ENCODE data around the gene PHAF1.
A peak's percentile ranks its signal among the peaks of the same experiment; 100 is the strongest.

The PHAF1 gene

GRCh38 chr16:67148656-67149275, 39.0 kb downstream of the PHAF1 start:
- DNase-seq, result no peak

DNA sequence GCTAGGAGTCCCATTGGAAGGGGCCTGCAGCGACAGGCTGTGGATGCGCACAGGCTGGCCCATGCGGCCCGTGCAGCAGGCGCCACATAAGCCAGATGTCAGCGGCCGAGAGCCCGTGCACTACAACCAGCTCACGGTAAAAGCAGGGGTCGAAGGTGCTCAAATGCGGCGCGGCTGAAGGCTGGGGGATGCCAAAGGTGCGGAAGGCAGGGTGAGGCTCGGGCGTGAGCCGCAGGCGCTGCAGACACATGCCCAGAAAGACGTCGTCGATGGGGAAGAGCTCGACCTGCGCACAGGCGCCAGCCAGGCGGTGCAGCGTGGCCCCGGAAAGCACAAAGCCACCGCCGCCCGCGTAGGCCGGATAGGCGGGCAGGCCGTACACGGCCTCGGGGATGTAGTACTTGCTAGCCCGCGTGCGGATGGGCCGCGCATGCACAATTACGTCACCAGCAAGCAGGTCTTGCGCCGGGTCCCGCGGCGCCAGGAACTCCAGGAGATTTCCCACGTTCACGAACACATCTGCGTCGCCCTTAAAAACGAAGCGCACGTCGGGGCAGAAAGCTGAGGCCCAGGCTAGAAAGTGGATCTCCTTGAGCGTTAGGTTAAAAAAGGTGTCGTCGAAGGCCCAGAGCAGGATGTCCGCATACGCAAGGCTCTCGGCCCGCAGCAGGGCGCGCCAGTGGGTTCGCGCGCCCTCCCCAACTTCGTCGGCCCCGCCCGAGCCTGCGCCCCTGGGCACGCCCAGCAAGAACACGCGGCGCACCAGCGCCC, 39.7 kb downstream of the PHAF1 start:
- no peak for DNase-seq

DNA sequence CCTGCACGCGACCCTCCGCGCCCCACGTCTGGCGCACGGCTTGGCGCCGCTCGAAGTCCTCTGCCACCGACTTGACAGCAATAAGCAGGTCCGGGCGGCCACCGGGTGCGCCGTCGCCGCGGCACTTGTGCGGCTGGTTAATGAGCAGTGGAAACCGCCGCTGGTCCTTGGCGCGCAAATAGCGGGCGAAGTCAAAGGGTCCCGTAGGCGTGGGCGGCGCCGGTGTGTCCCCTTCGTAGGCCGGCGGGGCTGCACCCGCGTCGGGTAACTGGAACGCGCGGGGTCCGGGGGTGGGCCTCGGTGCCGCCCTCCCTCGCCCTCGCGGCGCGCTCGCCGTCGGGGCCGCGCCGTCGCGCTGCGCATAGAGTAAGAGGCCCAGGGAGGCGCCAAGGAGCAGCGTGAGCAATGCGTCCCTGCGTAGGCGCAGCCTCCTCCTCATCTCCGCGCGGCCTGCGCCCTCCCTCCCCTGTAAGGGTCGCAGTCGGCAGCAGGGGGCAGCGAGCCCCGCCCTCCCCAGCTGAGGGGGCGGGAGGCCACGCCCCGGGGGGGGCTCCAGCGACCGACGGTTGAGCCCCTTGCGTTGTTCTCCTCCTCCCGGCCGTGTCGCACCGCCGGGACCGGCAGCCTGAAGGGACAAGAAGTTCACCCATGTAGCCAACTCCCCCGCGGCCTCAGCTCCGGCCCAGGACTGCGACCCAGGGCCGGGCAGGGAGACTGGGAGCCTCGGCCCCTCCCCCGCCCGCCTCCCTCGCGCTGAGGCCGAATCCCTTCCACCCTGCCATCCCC, 40.5 kb downstream of the PHAF1 start:
- no peak for DNase-seq

DNA sequence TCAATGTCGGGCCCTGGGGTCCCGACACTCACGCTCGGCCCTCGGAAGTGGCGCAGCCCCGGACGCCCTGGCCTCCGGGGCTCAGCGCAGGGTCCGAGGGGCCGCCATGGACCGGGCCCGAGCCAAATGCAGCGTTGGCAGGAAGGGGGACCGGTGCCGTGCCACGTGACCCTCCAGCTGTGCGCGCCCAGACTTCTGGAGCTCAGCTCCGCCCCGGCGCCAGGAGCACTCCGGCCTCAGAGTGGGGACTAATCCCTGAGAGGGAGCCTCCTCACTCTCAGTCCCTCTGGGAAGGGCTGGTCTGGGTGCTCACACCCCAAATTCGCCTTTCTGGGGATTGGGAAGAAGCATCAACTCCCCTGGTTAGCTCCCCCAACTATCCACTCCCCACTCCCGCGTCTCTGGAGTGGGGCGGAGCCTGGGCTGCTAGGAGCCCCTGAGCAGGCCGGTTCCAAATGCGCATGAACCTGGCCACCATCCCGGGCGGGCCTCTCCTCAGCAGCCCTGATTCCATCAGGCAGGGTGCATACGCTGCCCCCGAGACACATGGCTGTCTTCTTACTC, 41.2 kb downstream of the PHAF1 start, which contains the start of gene B3GNT9:
B3GNT9 (minus strand) TSS at position 166 of the 564 bp plus-strand sequence. CDS start 513 bp downstream, outside the sequence.
- DNase-seq, result no peak

GRCh38 chr16:67151431-67152097, 41.8 kb downstream of the PHAF1 start:
- no peak for DNase-seq

- DNase-seq, result no peak
Measured at GRCh38 chr16:67154578-67155294, 45.0 kb downstream of the PHAF1 start.

GRCh38 chr16:67155295-67156142, 45.8 kb downstream of the PHAF1 start:
- DNase-seq, result peak; percentile 77

GRCh38 chr16:67156143-67156844, 46.6 kb downstream of the PHAF1 start:
- DNase-seq, result no peak

GRCh38 chr16:67157106-67157748, 47.5 kb downstream of the PHAF1 start:
- DNase-seq, result no peak

DNA sequence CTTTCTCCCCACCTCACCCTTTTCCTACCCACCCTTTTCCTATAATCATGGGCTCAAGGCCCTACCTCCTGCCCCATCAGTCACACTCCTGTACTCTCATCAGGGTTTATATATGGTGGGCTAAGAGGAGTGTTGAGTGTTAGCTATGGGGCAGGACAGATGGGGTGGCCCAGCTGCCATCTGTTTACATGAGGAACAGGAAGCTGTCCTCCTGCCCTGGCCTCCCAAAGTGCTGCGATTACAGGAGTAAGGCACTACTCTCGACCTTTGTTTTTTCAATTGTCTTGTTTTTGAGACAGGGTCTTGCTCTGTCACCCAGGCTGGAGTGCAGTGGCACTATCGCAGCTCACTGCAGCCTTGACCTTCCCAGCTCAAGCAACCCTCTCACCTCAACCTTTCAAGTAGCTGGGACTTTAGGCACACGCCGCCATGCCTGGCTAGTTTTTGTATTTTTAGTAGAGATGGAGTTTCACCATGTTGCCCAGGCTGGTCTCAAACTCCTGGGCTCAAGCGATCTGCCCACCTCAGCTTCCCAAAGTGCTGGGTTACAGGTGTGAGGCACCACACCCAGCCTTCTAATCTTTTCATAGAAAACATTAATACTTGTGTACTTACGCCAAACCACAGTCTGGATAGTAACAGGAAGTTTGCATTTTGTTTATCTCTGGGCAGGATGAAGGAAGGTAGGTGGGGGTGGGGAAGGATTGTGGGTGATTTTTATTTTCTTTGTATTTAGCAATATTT, 48.3 kb downstream of the PHAF1 start:
- DNase-seq, result no peak

- peak; percentile 77 for DNase-seq
Measured at GRCh38 chr16:67158637-67159600, 49.2 kb downstream of the PHAF1 start.

DNA sequence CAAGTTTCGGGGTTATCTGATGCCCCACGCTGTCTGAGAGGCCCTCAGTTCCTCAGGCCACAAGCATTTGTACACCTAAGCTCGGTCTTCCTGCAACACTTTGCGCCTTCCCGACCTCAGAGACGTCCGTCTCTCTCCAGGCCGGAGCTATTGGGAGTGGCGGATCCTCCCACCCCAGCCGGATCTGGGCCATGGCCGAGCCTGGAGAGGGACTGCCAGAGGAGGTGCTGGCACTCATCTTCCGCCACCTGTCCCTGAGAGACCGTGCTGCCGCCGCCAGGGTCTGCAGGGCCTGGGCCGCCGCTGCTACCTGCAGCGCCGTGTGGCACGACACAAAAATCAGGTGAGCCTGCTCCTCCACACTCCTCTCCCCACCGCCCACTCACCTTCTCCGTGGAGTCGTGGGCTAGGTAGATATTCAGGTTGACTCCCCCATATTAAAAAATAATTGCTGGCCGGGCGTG, 51.9 kb downstream of the PHAF1 start:
- no peak for DNase-seq

- DNase-seq, result no peak
Measured at GRCh38 chr16:67162506-67163163, 52.9 kb downstream of the PHAF1 start.

DNA sequence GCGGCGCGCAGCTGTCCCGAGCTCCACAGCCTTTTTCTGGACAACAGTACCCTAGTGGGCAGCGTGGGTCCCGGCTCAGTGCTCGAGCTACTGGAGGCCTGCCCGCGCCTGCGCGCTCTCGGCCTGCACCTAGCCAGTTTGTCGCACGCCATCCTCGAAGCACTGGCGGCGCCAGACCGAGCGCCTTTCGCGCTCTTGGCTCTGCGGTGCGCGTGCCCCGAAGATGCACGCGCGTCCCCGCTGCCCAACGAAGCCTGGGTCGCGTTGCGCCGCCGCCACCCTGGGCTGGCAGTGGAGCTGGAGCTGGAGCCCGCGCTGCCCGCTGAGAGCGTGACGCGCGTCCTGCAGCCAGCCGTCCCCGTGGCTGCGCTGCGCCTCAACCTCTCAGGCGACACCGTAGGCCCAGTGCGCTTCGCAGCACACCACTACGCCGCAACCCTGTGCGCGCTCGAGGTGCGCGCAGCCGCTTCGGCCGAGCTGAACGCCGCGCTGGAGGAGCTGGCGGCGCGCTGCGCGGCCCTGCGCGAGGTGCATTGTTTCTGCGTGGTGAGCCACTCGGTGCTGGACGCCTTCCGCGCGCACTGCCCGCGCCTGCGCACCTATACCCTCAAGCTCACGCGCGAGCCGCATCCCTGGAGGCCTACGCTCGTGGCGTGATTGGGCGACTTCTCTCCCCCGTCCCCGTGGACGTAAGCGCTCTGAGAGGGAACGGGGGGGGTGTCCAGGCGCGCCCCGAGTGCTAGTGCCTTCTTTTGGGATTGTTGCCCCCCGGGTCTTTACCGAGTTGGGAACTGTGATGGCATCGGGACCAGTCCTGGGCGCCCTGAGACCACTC, 53.6 kb downstream of the PHAF1 start:
- peak; percentile 43 for DNase-seq

DNA sequence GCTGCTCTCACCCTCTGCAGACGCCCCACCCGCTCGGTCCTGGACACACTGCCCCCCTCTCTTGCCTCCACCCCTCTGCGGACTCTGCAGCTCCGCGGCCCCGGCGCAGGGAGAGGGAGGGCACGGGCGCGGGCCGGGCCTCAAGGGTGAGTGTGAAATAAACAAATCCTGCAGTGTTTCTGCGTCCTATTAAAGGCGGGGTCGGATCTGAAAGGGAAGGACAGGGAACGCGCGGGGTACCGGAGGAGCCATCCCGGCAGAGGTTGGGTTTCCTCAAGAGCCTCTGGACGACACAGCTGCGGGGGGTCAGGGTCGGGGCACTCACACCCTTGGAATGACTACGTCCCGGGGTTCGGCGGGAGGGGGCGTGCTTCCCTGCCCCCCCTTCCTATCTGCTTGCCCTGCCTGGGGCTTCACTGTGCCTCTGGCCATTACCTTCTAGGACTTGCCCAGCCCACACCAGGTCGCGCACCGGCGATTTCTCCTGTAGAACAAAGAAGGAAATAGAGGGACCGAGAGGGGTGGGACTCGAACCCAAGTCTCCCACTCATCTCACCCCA, 54.3 kb downstream of the PHAF1 start:
- DNase-seq, result no peak

GRCh38 chr16:67164599-67165061, 54.9 kb downstream of the PHAF1 start, which contains the start of gene HSF4:
TSS of gene HSF4 (plus strand) at chr16:67164745. CDS start at chr16:67164812, 67 bp downstream.
- DNase-seq, result no peak

All from activated CD4-positive, alpha-beta T cell treated with anti-CD3 and anti-CD28 coated beads, Interleukin-2, amount 50 U/mL, for 1 hour (primary cell).